Cardiac muscle cell (in vitro differentiated cells and primary cell): Measurements from ENCODE around the gene APELA. TPM values are rescaled to one million over a fixed set of nuclear protein-coding genes. Genes with fewer than 3 reads are reported as not detected.

Source experiments
- DNase-seq, 2 donors: peaks; one replicate each; pipeline versions ENCODE4 v3.0.0 to v3.0.0-alpha.2; 2010 to 2017; ENCODE audit warnings: low read depth in 1 of 2, low spot score in 1 of 2
- H3K27ac ChIP-seq: fragments of 200-600 bp; sonication (generic); 2 replicates; pipeline ENCODE4 v1.5.1; 2016
- H3K27me3 ChIP-seq: fragments of 200-600 bp; sonication (generic); 2 replicates; pipeline ENCODE4 v1.6.0; 2016; ENCODE audit warnings: control low read depth
- H3K36me3 ChIP-seq: fragments of 200-600 bp; sonication (generic); 2 replicates; pipeline ENCODE4 v1.5.1; 2016; ENCODE audit warnings: control low read depth
- H3K4me1 ChIP-seq: fragments of 200-600 bp; sonication (generic); 2 replicates; pipeline ENCODE4 v1.8.1; 2017; ENCODE audit warnings: low read depth, mild to moderate bottlenecking, mixed run types
- H3K4me3 ChIP-seq: fragments of 200-600 bp; sonication (generic); 2 replicates; pipeline ENCODE4 v1.5.1; 2016; ENCODE audit warnings: mild to moderate bottlenecking
- H3K9me3 ChIP-seq: fragments of 200-600 bp; sonication (generic); 2 replicates; pipeline ENCODE4 v1.5.1; 2017; ENCODE audit warnings: low read depth, mild to moderate bottlenecking, control low read depth
- polyA plus RNA-seq: library from polyadenylated mRNA; unstranded; fragments of >200 nt; fragmentation: Nextera tagmentation; extraction: Ambion mirVana; gene quantifications from 2 replicates; pipeline ENCODE4 v1.2.1, GENCODE V29; 2016
- total RNA-seq: library from RNA; depleted of rRNA; stranded (reverse); fragments of >200 nt; gene quantifications from 2 replicates; pipeline ENCODE4 v1.2.3, GENCODE V29; 2016
- TF ChIP-seq, protein P1 (sequence below): IDR thresholded peaks from 2 replicates; pipeline ENCODE4 v1.5.1; 2012; ENCODE audit warnings: low read depth, mild to moderate bottlenecking, low read length

Gene APELA
- total and polyA plus RNA-seq, 2 experiments from 2014 or later: 2.3 to 5.8 TPM

DNA sequence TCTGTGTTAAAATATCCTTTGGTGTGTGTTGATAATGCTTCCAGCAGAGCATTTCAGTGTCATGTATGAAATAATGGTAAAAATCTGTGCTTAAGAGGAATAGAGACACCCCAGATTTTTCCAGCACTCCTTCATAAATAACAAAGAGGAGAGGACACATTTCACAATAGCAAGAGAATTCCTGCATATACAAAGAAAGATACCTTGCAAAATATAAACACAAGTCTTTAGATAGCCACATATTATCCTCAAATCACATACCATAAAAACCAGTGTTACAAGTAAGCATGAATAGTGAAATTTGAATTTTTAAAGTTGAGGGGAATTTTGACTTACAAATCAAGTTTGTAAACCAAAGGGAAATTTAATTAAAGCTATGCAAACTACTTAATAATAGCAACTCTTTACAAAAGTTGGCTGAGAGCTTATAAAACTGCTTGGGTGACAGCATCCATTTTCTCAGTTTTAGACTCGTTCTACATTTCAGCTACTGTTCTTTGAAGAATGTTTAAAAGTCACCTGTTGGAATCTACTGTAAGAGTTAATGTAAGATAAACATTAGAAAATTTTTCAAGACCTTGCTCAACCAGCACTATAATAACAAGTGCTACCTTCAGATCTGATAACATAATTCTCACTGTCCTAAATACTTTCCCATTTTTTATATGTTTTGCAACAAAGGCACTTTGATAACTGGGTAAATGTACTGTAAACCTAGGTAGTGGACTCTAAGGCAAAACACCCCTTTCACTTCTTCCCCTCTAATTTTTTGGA is 3.7 kb downstream of the APELA start:
- Histone ChIP-seq H3K36me3 (no peaks in the 10 kb centered on the region), H3K4me3 (no peak overlapping the region), H3K27ac (no peak overlapping the region), H3K27me3 (no peaks in the 10 kb centered on the region), H3K9me3 (no peaks in the 10 kb centered on the region), H3K4me1 (peaks cover 21% of the 10 kb centered on the region)
- no peak for DNase-seq
- TF ChIP-seq, protein P1, sequence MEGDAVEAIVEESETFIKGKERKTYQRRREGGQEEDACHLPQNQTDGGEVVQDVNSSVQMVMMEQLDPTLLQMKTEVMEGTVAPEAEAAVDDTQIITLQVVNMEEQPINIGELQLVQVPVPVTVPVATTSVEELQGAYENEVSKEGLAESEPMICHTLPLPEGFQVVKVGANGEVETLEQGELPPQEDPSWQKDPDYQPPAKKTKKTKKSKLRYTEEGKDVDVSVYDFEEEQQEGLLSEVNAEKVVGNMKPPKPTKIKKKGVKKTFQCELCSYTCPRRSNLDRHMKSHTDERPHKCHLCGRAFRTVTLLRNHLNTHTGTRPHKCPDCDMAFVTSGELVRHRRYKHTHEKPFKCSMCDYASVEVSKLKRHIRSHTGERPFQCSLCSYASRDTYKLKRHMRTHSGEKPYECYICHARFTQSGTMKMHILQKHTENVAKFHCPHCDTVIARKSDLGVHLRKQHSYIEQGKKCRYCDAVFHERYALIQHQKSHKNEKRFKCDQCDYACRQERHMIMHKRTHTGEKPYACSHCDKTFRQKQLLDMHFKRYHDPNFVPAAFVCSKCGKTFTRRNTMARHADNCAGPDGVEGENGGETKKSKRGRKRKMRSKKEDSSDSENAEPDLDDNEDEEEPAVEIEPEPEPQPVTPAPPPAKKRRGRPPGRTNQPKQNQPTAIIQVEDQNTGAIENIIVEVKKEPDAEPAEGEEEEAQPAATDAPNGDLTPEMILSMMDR: no peak

DNA sequence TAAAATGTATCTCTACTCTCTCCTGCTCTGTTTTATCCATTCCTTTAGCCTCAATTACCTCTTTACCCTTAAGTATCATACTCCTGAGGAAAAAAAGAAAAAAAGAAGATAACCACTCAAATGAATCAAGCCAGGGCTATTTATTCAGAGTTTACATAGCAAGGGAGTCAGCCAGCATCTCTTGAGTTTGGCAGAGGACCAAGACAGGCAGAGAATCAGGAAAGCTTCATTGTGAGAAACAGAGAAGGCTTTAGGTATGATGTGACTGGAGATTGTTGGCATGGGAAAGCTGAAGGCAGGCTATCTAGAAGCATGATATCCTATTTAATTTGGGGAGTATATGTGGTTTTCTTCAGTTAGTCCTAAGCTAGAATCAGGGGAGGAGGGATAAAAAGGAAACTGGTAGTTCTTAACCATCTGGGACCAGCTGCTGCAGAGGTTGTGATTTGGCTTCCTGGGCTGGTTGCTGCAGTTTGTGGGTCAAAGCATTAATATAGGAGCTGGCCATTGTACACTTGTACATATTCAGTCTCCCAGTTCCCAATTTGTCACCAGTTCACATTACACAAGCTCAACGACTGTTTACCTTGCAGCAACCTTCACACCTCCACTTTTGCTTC is 11.2 kb downstream of the APELA start:
- TF ChIP-seq, protein P1: no peak
- H3K36me3 ChIP-seq: no peaks in the 10 kb centered on the region
- no peak overlapping the region for H3K4me3 ChIP-seq
- H3K27ac ChIP-seq: no peak overlapping the region
- no peaks in the 10 kb centered on the region for H3K27me3 ChIP-seq
- no peaks in the 10 kb centered on the region for H3K9me3 ChIP-seq
- no peak for DNase-seq
- no peaks in the 10 kb centered on the region for H3K4me1 ChIP-seq

DNA sequence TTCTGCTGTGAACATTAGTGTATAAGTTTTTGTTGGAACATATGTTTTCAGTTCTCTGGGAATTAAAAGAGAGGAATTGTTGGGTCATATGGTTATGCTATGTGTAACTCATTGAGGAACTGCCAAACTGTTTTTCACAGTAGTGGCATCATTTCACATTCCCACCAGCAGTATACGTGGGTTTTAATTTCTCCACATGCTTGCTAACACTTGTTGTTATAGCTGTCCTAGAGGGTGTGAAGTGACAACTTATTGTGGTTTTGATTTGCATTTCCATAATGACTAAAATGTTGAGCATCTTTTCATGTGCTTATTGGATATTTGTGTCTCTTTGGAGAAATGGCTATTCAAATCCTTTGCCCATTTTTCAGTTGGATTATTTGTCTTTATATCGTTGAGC is 13.7 kb downstream of the APELA start:
- Histone ChIP-seq H3K4me1 (no peaks in the 10 kb centered on the region), H3K9me3 (no peaks in the 10 kb centered on the region), H3K4me3 (no peak overlapping the region), H3K36me3 (no peaks in the 10 kb centered on the region), H3K27me3 (no peaks in the 10 kb centered on the region), H3K27ac (no peak overlapping the region)
- TF ChIP-seq, protein P1: no peak
- DNase-seq: no peak

DNA sequence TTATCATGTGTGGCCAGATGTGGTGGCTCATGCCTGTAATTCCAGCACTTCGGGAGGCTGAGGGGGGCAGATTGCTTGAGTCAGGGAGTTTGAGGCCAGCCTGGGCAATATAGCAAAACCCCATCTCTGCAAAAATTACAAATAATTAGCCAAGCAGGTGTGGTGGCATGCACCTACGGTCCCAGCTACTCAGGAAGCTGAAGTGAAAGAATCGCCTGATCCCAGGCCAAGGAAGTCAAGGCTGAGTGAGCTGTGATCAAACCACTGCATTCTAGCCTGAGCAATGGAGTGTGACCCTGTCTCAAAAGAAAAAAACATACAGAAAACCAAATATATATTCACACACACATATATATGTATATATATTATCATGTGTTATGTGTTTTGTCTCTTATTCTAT is 15.0 kb downstream of the APELA start:
- H3K27me3 ChIP-seq: no peaks in the 10 kb centered on the region
- DNase-seq: no peak
- H3K4me3 ChIP-seq: no peak overlapping the region
- TF ChIP-seq, protein P1: no peak
- H3K27ac ChIP-seq: no peak overlapping the region
- no peaks in the 10 kb centered on the region for H3K9me3 ChIP-seq
- no peaks in the 10 kb centered on the region for H3K36me3 ChIP-seq
- H3K4me1 ChIP-seq: no peaks in the 10 kb centered on the region

DNA sequence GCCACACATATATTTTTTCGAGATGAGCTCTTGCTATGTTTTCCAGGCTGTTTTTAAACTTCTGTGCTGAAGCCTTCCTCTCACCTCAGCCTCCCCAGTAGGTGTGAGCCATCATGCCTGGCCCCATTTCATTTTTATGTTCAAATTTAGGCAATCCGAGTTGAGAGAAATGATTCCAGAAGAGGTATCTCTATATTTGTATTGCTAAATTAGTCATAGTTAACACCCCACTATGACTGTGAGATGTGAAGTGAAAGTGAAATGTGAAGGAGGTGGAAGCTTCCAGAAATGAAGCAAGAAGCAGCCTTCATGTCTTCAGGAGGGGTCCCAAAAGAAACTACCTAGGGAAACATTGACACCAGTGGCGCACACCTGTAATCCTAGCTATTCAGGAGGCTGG is 17.7 kb downstream of the APELA start:
- no peak for DNase-seq
- H3K4me3 ChIP-seq: no peak overlapping the region
- H3K27ac ChIP-seq: no peak overlapping the region
- H3K9me3 ChIP-seq: no peaks in the 10 kb centered on the region
- H3K27me3 ChIP-seq: no peaks in the 10 kb centered on the region
- H3K36me3 ChIP-seq: no peaks in the 10 kb centered on the region
- H3K4me1 ChIP-seq: no peaks in the 10 kb centered on the region
- TF ChIP-seq, protein P1: no peak
